GM13977 (cell line): Measurements from ENCODE around the gene MLST8.

Source experiments
- DNase-seq: peaks from one replicate; pipeline ENCODE4 v3.0.0; 2012; ENCODE audit warnings: low spot score
- in situ Hi-C: fragments of 300-500 bp; cut with MboI; formaldehyde crosslinking; loops from one replicate; pipeline ENCODE4 v1.12.0; 2022; ENCODE audit warnings: low sequenced_read_pairs, low pct_unique_long_range_greater_than_20kb, mixed read lengths, inconsistent platforms; ENCODE audit not compliant: unreplicated experiment
- TF ChIP-seq, protein P1 (sequence below): IDR thresholded peaks from 2 replicates; pipeline ENCODE4 v1.5.1; 2012; ENCODE audit warnings: mild to moderate bottlenecking, control low read depth; ENCODE audit not compliant: insufficient read depth; ENCODE audit errors: extremely low read depth, missing control alignments

Gene MLST8

GRCh38 chr16:2206420-2206779 is 1.1 kb downstream of the MLST8 start:
- no peak for DNase-seq
- TF ChIP-seq, protein P1, sequence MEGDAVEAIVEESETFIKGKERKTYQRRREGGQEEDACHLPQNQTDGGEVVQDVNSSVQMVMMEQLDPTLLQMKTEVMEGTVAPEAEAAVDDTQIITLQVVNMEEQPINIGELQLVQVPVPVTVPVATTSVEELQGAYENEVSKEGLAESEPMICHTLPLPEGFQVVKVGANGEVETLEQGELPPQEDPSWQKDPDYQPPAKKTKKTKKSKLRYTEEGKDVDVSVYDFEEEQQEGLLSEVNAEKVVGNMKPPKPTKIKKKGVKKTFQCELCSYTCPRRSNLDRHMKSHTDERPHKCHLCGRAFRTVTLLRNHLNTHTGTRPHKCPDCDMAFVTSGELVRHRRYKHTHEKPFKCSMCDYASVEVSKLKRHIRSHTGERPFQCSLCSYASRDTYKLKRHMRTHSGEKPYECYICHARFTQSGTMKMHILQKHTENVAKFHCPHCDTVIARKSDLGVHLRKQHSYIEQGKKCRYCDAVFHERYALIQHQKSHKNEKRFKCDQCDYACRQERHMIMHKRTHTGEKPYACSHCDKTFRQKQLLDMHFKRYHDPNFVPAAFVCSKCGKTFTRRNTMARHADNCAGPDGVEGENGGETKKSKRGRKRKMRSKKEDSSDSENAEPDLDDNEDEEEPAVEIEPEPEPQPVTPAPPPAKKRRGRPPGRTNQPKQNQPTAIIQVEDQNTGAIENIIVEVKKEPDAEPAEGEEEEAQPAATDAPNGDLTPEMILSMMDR: no peak
- in situ Hi-C loops: no loop called here

DNA sequence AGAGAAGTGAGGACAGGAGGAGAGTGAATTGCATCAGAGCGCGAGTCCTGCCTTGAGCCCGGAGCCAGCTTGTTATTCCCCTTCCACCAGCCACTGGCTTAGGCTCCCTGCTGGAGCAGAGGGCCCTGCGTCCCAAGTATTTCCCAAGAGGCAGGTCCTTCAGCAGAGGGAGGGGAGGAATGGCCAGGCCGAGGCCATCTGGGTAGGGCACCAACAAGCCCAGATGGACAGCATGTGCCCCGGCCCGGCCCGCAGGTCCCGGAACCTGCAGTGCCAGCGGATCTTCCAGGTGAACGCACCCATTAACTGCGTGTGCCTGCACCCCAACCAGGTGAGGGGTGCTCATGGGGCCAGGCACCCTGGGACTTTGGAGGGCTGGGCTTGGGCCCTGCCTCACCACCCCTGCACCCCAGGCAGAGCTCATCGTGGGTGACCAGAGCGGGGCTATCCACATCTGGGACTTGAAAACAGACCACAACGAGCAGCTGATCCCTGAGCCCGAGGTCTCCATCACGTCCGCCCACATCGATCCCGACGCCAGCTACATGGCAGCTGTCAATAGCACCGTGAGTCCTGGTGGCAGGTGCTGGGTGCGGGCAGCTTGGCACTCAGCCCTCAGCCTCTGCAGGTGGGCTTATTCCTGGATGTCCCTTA is 1.7 kb downstream of the MLST8 start:
- TF ChIP-seq, protein P1: no peak

GRCh38 chr16:2207872-2208271 is 2.6 kb downstream of the MLST8 start:
- TF ChIP-seq, protein P1: no peak
- DNase-seq: no peak
- in situ Hi-C loops: no loop called here

More for the DNA sequence above, 1.7 kb downstream of the MLST8 start:
- DNase-seq: no peak
- in situ Hi-C loops: no loop called here

DNA sequence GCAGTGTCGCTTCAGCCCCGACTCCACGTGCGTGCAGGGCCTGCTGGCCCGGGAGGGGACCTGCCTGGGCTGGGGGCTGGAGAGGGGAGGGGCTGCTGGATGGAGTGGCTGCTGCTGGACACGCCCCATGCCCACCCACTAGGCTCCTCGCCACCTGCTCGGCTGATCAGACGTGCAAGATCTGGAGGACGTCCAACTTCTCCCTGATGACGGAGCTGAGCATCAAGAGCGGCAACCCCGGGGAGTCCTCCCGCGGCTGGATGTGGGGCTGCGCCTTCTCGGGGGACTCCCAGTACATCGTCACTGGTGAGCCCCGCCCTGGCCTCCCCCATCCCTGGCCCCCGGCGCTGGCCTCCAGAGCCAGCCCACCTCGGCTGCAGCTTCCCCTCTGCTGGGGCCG is 3.1 kb downstream of the MLST8 start:
- in situ Hi-C loops: no loop called here
- no peak for DNase-seq
- TF ChIP-seq, protein P1: no peak

DNA sequence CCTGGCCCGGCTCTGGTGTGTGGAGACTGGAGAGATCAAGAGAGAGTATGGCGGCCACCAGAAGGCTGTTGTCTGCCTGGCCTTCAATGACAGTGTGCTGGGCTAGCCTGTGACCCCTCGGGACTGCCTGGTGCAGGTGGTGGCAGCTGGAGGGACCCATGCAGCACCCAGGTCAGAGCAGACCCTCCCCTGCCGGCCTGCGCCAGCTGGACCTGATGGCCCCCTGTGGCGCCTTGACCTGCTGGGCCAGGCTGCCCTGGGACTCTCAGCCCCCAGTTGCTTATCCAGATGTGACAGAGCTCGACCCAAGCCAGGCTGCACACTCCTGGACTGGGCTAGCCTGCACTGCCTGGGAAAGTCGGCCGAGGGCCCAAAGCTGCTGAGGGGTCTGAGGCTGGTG is 3.5 kb downstream of the MLST8 start:
- in situ Hi-C loops: no loop called here
- DNase-seq: no peak
- TF ChIP-seq, protein P1: no peak

- TF ChIP-seq, protein P1: no peak
These were observed 4.2 kb downstream of the MLST8 start for GRCh38 chr16:2209258-2210008.

More at GRCh38 chr16:2209258-2210008, 4.2 kb downstream of the MLST8 start:
- DNase-seq: no peak
- in situ Hi-C loops: no loop called here
